Measurements from ENCODE around the gene C1QTNF1. TPM values are rescaled to one million over a fixed set of nuclear protein-coding genes. Genes with fewer than 3 reads are reported as not detected.

C1QTNF1 gene
- total and polyA plus RNA-seq, 4 experiments from 2014 or later, result not detected

GRCh38 chr17:79039886-79040285 lies 15.9 kb downstream of the C1QTNF1 start:
- no peak for DNase-seq
- Mint-ChIP-seq H3K4me3 (no peak overlapping the region), H3K9me3 (no peaks in the 10 kb centered on the region), H3K36me3 (no peaks in the 10 kb centered on the region), H3K27me3 (peaks cover 6 to 13% of the 10 kb centered on the region in 2 donors), H3K4me1 (peaks cover 0 to 4% (median 0%) of the 10 kb centered on the region in 4 donors), H3K27ac (no peak overlapping the region)
- H3K27ac ChIP-seq (ENCODE audit: low read depth, low read length), result no peak overlapping the region
- H3K4me1 ChIP-seq (ENCODE audit: insufficient read depth, low read length), result no peaks in the 10 kb centered on the region
- no peaks in the 10 kb centered on the region for H3K36me3 ChIP-seq (ENCODE audit: insufficient read depth, low read length)
- H3K9me3 ChIP-seq (ENCODE audit: control insufficient read depth in 1 of 2, low read length in 2 of 2), result no peaks in the 10 kb centered on the region
- no peak overlapping the region for H3K4me3 ChIP-seq (ENCODE audit: low read length in 2 of 2)
- intact Hi-C loops (cut with micrococcal nuclease), result no loop called here
- no peaks in the 10 kb centered on the region for H3K27me3 ChIP-seq (ENCODE audit: insufficient read depth, low read length)
- CTCF ChIA-PET (ENCODE audit: partially characterized antibody), result no interaction called here
- POLR2A ChIA-PET (ENCODE audit: partially characterized antibody), result no interaction called here

DNA sequence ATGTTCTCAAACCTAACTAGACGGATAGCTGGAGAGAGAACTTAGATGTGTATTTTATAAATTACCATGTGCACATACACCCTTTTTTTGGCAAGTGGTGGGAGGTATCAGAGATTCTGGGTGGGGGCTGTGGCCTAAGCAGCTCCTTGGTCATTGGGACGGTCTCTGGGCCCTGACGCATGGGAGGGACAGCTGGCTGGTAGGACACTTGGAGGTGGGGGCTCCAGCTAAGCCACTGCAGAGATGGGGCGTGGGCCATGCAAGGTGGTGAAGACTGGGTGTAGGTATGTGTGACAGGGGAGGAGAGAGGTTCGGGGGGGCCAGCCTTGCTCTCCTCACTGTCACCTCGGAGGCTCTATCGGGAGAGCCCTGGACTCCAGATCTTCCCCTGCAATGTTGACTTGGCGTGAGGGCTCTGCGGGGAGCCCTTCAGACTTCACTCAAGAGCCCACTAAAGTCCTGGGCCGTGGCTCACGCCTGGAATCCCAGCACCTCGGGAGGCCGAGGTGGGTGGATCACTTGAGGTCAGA lies 17.1 kb downstream of the C1QTNF1 start:
- no peak overlapping the region for H3K27ac ChIP-seq (ENCODE audit: low read depth, low read length)
- DNase-seq, result no peak
- H3K36me3 Mint-ChIP-seq, result no peaks in the 10 kb centered on the region
- H3K27me3 Mint-ChIP-seq, result peaks cover 15 to 20% of the 10 kb centered on the region in 2 donors
- H3K4me3 Mint-ChIP-seq, result no peak overlapping the region
- H3K9me3 ChIP-seq (ENCODE audit: control insufficient read depth in 1 of 2, low read length in 2 of 2), result no peaks in the 10 kb centered on the region
- H3K27me3 ChIP-seq (ENCODE audit: insufficient read depth, low read length), result no peaks in the 10 kb centered on the region
- H3K27ac Mint-ChIP-seq, result no peak overlapping the region
- H3K4me3 ChIP-seq (ENCODE audit: low read length in 2 of 2), result no peak overlapping the region
- no peaks in the 10 kb centered on the region for H3K36me3 ChIP-seq (ENCODE audit: insufficient read depth, low read length)
- ChIA-PET CTCF (ENCODE audit: partially characterized antibody) (interaction anchor here (0.8 kb wide), 1 partner anchor 8 kb away, joined by 3 read pairs; no protein-coding TSS in a partner anchor), POLR2A (ENCODE audit: partially characterized antibody) (no interaction called here)
- no peaks in the 10 kb centered on the region for H3K4me1 ChIP-seq (ENCODE audit: insufficient read depth, low read length)
- H3K4me1 Mint-ChIP-seq, result peaks cover 0 to 11% (median 6%) of the 10 kb centered on the region in 4 donors
- H3K9me3 Mint-ChIP-seq, result no peaks in the 10 kb centered on the region
- intact Hi-C loops (cut with micrococcal nuclease), result no loop called here

DNA sequence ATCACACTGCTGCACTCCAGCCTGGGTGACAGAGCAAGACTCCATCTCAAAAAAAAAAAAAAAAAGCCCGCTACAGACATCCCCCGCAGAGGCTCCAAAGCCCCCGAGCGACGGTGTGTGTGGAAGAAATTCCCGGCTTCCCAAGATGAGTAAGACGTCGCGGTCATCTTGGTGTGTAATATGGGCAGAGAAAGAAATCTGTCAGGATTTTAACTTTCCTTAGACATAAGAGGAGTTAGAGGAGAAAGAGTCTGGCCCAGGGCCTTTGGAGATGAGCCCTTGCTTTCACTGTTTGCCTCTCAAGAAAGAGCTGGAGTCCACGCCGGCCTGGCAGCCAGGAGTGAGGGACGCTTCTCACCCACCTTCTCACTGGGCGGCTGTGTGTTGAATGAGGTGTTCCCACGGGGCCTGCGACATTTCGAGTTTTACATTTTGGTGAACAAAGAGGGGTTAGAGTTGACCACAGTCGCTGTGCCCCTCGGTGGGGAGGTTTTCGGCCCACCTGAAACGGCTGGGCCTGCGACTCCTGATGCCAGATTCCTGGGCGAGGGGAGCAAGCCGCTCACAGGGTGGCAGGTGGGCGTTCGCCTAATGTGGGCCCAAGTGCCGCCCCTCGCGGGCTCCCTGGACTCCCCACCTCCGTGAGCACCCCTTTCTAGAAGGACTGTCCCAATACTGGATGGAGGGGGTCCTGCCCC lies 17.9 kb downstream of the C1QTNF1 start:
- intact Hi-C loops (cut with micrococcal nuclease), result loop anchor here (1.0 kb wide), 2 partner anchors 23 to 49 kb away; no protein-coding TSS in a partner anchor
- no peak overlapping the region for H3K27ac Mint-ChIP-seq
- POLR2A ChIA-PET (ENCODE audit: partially characterized antibody), result interaction anchor here (0.8 kb wide), 1 partner anchor 19 kb away, joined by 3 read pairs; no protein-coding TSS in a partner anchor
- H3K9me3 ChIP-seq (ENCODE audit: control insufficient read depth in 1 of 2, low read length in 2 of 2), result no peaks in the 10 kb centered on the region
- H3K27ac ChIP-seq (ENCODE audit: low read depth, low read length), result no peak overlapping the region
- no peak for DNase-seq
- CTCF ChIA-PET (ENCODE audit: partially characterized antibody), result interaction anchor here (0.7 to 1.1 kb wide), 2 partner anchors 33 to 359 kb away, joined by 3 read pairs; partner anchors contain the start of gene ENGASE
- H3K36me3 ChIP-seq (ENCODE audit: insufficient read depth, low read length), result no peaks in the 10 kb centered on the region
- no peaks in the 10 kb centered on the region for H3K9me3 Mint-ChIP-seq
- H3K4me1 ChIP-seq (ENCODE audit: insufficient read depth, low read length), result no peaks in the 10 kb centered on the region
- no peak overlapping the region for H3K4me3 Mint-ChIP-seq
- H3K27me3 ChIP-seq (ENCODE audit: insufficient read depth, low read length), result no peaks in the 10 kb centered on the region
- no peaks in the 10 kb centered on the region for H3K36me3 Mint-ChIP-seq
- H3K4me1 Mint-ChIP-seq, result peaks cover 0 to 11% (median 6%) of the 10 kb centered on the region in 4 donors
- peaks cover 16 to 20% of the 10 kb centered on the region in 2 donors for H3K27me3 Mint-ChIP-seq
- H3K4me3 ChIP-seq (ENCODE audit: low read length in 2 of 2), result no peak overlapping the region

- intact Hi-C loops (cut with micrococcal nuclease), result loop anchor here (1.0 kb wide), 2 partner anchors 23 to 49 kb away; no protein-coding TSS in a partner anchor
- POLR2A ChIA-PET (ENCODE audit: partially characterized antibody), result interaction anchor here (0.8 kb wide), 1 partner anchor 20 kb away, joined by 3 read pairs; no protein-coding TSS in a partner anchor
Observed at GRCh38 chr17:79042421-79043190, 18.6 kb downstream of the C1QTNF1 start.

DNA sequence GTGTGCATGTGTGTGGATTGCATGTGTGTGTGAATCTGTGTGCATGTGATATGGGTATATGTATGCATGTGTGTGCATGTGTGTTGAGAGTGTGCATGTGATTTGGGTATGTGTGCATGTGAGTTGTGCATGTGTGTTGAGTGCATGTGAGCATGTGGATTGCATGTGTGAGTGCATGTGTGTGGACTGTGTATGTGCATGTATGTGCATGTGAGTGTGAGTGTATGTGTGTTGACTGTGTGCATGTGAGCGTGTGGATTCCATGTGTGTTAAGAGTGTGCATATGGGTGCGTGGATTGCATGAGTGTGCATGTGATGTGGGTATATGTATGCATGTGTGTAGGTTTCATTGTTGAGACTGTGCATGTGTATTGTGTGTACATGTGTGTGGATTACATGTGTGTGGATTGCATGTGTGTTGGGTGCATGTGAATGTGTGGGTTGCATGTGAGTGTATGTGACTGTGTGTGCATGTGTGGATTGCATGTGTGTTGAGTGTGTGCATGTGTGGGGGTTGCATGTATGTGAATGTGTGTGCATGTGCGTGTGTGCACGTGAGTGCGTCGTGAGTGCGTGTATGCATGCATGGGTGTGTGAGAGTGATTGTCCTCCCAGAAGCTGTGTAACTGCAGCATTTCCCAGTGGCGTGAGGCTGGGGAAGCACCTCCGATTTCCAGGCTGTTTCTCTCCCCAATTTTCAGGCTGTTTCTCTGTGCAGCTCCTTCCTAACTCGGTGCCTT lies 19.4 kb downstream of the C1QTNF1 start:
- ChIA-PET POLR2A (ENCODE audit: partially characterized antibody) (no interaction called here), CTCF (ENCODE audit: partially characterized antibody) (interaction anchor here (1.2 to 2.7 kb wide), 3 partner anchors 9 to 349 kb away, joined by 4 to 20 read pairs (median 5); no protein-coding TSS in a partner anchor)
- Mint-ChIP-seq H3K4me3 (no peak overlapping the region), H3K9me3 (no peaks in the 10 kb centered on the region), H3K4me1 (peaks cover 0 to 11% (median 6%) of the 10 kb centered on the region in 4 donors), H3K27me3 (peaks cover 16 to 19% of the 10 kb centered on the region in 2 donors), H3K27ac (no peak overlapping the region), H3K36me3 (no peaks in the 10 kb centered on the region)
- Histone ChIP-seq H3K27ac (ENCODE audit: low read depth, low read length) (no peak overlapping the region), H3K36me3 (ENCODE audit: insufficient read depth, low read length) (no peaks in the 10 kb centered on the region), H3K4me1 (ENCODE audit: insufficient read depth, low read length) (no peaks in the 10 kb centered on the region), H3K9me3 (ENCODE audit: control insufficient read depth in 1 of 2, low read length in 2 of 2) (no peaks in the 10 kb centered on the region), H3K27me3 (ENCODE audit: insufficient read depth, low read length) (no peaks in the 10 kb centered on the region), H3K4me3 (ENCODE audit: low read length in 2 of 2) (no peak overlapping the region)
- no peak for DNase-seq
- intact Hi-C loops (cut with micrococcal nuclease), result no loop called here

More at GRCh38 chr17:79042421-79043190, 18.6 kb downstream of the C1QTNF1 start:
- H3K27ac Mint-ChIP-seq, result no peak overlapping the region
- Histone ChIP-seq H3K4me1 (ENCODE audit: insufficient read depth, low read length) (no peaks in the 10 kb centered on the region), H3K36me3 (ENCODE audit: insufficient read depth, low read length) (no peaks in the 10 kb centered on the region), H3K27me3 (ENCODE audit: insufficient read depth, low read length) (no peaks in the 10 kb centered on the region), H3K9me3 (ENCODE audit: control insufficient read depth in 1 of 2, low read length in 2 of 2) (no peaks in the 10 kb centered on the region), H3K4me3 (ENCODE audit: low read length in 2 of 2) (no peak overlapping the region), H3K27ac (ENCODE audit: low read depth, low read length) (no peak overlapping the region)
- no peaks in the 10 kb centered on the region for H3K36me3 Mint-ChIP-seq
- H3K9me3 Mint-ChIP-seq, result no peaks in the 10 kb centered on the region
- CTCF ChIA-PET (ENCODE audit: partially characterized antibody), result interaction anchor here (0.7 to 1.1 kb wide), 2 partner anchors 32 to 358 kb away, joined by 3 read pairs; partner anchors contain the start of gene ENGASE
- DNase-seq, result peak; percentile 48 to 60 (median 58)
- H3K4me1 Mint-ChIP-seq, result peaks cover 0 to 11% (median 6%) of the 10 kb centered on the region in 4 donors
- H3K27me3 Mint-ChIP-seq, result peaks cover 16 to 20% of the 10 kb centered on the region in 2 donors
- no peak overlapping the region for H3K4me3 Mint-ChIP-seq

DNA sequence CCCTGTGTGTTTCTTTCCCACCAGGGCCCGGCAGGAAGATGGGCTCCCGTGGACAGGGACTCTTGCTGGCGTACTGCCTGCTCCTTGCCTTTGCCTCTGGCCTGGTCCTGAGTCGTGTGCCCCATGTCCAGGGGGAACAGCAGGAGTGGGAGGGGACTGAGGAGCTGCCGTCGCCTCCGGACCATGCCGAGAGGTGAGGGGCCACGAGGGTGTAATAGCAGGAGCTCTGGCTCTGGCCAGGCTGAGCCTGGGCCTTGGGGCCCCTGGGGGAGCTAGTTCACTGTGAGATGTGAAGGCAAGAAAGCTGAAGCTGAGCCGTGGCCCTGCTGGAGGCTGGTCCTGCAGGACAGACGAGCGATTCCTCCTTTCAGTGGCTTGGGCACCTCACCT lies 20.0 kb downstream of the C1QTNF1 start:
- no peaks in the 10 kb centered on the region for H3K9me3 Mint-ChIP-seq

More for the DNA sequence above, 20.0 kb downstream of the C1QTNF1 start:
- Histone ChIP-seq H3K4me1 (ENCODE audit: insufficient read depth, low read length) (no peaks in the 10 kb centered on the region), H3K27ac (ENCODE audit: low read depth, low read length) (no peak overlapping the region), H3K36me3 (ENCODE audit: insufficient read depth, low read length) (no peaks in the 10 kb centered on the region), H3K9me3 (ENCODE audit: control insufficient read depth in 1 of 2, low read length in 2 of 2) (no peaks in the 10 kb centered on the region), H3K4me3 (ENCODE audit: low read length in 2 of 2) (no peak overlapping the region), H3K27me3 (ENCODE audit: insufficient read depth, low read length) (no peaks in the 10 kb centered on the region)
- no peaks in the 10 kb centered on the region for H3K36me3 Mint-ChIP-seq
- ChIA-PET POLR2A (ENCODE audit: partially characterized antibody) (no interaction called here), CTCF (ENCODE audit: partially characterized antibody) (interaction anchor here (0.8 to 2.7 kb wide), 7 partner anchors 7 to 349 kb away, joined by 3 to 20 read pairs (median 4); no protein-coding TSS in a partner anchor)
- H3K27ac Mint-ChIP-seq, result no peak overlapping the region
- intact Hi-C loops (cut with micrococcal nuclease), result no loop called here
- DNase-seq, result no peak
- peaks cover 0 to 11% (median 6%) of the 10 kb centered on the region in 4 donors for H3K4me1 Mint-ChIP-seq
- peaks cover 16 to 19% of the 10 kb centered on the region in 2 donors for H3K27me3 Mint-ChIP-seq
- no peak overlapping the region for H3K4me3 Mint-ChIP-seq
